OCI-LY7 (cell line): ENCODE results near the gene MROH2A. TPM values are rescaled to one million over a fixed set of nuclear protein-coding genes. Genes with fewer than 3 reads are reported as not detected.

ENCODE experiments used
- BruUV-seq: library from RNA; stranded (reverse); fragments of 400-500 nt; replicated peaks from 2 replicates; lab custom pipeline; 2021; lab: Mats Ljungman, UMichigan
- CTCF ChIA-PET: fragments of 300-600 bp; sonication (Branson Sonifier 250); formaldehyde crosslinking; loops from one replicate; lab custom pipeline; 2022; ENCODE audit warnings: antibody characterized with exemption; ENCODE audit not compliant: unreplicated experiment; lab: Charles Lee
- POLR2A ChIA-PET: fragments of 300-600 bp; sonication (Branson Sonifier 250); formaldehyde crosslinking; loops from one replicate; lab custom pipeline; 2022; ENCODE audit warnings: antibody characterized with exemption; lab: Charles Lee
- DNase-seq: peaks from one replicate; pipeline ENCODE4 v3.0.0-alpha.2; 2015; ENCODE audit warnings: low spot score
- H2AFZ ChIP-seq: fragments of 200-600 bp; sonication (generic), shearing (Covaris generic); 2 replicates; pipeline ENCODE4 v1.6.1; 2014; ENCODE audit warnings: mild to moderate bottlenecking, antibody characterized with exemption, low read length, moderate library complexity
- H3K27ac ChIP-seq: fragments of 200-600 bp; sonication (generic); 2 replicates; pipeline ENCODE4 v1.5.1; 2014; ENCODE audit warnings: mixed run types, low read depth, mild to moderate bottlenecking, moderate library complexity, low read length, inconsistent platforms; ENCODE audit not compliant: poor library complexity, severe bottlenecking
- H3K36me3 ChIP-seq: fragments of 200-600 bp; sonication (generic); 2 replicates; pipeline ENCODE4 v1.6.1; 2014; ENCODE audit warnings: mild to moderate bottlenecking, antibody characterized with exemption, low read length, moderate library complexity, mixed read lengths; ENCODE audit not compliant: insufficient read depth
- H3K4me1 ChIP-seq: fragments of 200-600 bp; sonication (generic); 2 replicates; pipeline ENCODE4 v1.5.1; 2014; ENCODE audit warnings: mild to moderate bottlenecking, low read length; ENCODE audit not compliant: insufficient read depth, poor library complexity, severe bottlenecking
- H3K4me2 ChIP-seq: fragments of 200-600 bp; sonication (generic); 2 replicates; pipeline ENCODE4 v1.6.1; 2014; ENCODE audit warnings: mild to moderate bottlenecking, low read length
- H3K4me3 ChIP-seq: fragments of 200-600 bp; sonication (generic); 2 replicates; pipeline ENCODE4 v1.5.1; 2014; ENCODE audit warnings: mild to moderate bottlenecking, low read depth, low read length; ENCODE audit not compliant: poor library complexity, severe bottlenecking
- H3K79me2 ChIP-seq: fragments of 200-600 bp; sonication (generic); 2 replicates; pipeline ENCODE4 v1.6.1; 2016; ENCODE audit warnings: low read depth, mild to moderate bottlenecking, low read length, moderate library complexity, mixed read lengths; ENCODE audit not compliant: insufficient read depth
- H3K9me2 ChIP-seq: fragments of 200-600 bp; sonication (generic); 2 replicates; pipeline ENCODE4 v1.6.1; 2016; ENCODE audit warnings: mild to moderate bottlenecking, low read length, mixed read lengths; ENCODE audit not compliant: insufficient read depth
- H3K9me3 ChIP-seq: fragments of 200-600 bp; sonication (generic); 2 replicates; pipeline ENCODE4 v1.6.1; 2014; ENCODE audit warnings: mild to moderate bottlenecking, mixed run types, low read length, mixed read lengths
- H4K20me1 ChIP-seq: fragments of 200-600 bp; sonication (generic); 2 replicates; pipeline ENCODE4 v1.6.1; 2014; ENCODE audit warnings: mild to moderate bottlenecking, antibody characterized with exemption, low read length, moderate library complexity, mixed read lengths; ENCODE audit not compliant: insufficient read depth
- CTCF ChIP-seq: fragments of 200-600 bp; sonication (generic); conservative IDR thresholded peaks from 2 replicates; pipeline ENCODE4 v1.5.1; 2014; ENCODE audit warnings: mild to moderate bottlenecking, antibody characterized with exemption, low read length, moderate library complexity, mixed read lengths
- EZH2phosphoT487 ChIP-seq: fragments of 200-600 bp; sonication (generic); IDR thresholded peaks from 2 replicates; pipeline ENCODE4 v1.6.1; 2018; ENCODE audit warnings: low read depth, borderline replicate concordance, mild to moderate bottlenecking, mixed run types, antibody characterized with exemption, low read length, moderate library complexity, mixed read lengths
- intact Hi-C: fragments of 100-400 bp; cut with micrococcal nuclease; formaldehyde crosslinking; loops from one replicate; pipeline ENCODE4 v1.10.0; 2022; ENCODE audit not compliant: unreplicated experiment
- total RNA-seq, 2 experiments: library from RNA; depleted of rRNA in 1 of 2; stranded (reverse); fragments of >200 nt in 1 of 2; shearing (Covaris generic) in 1 of 2; gene quantifications; 2 replicates each; pipeline ENCODE4 v1.2.3, GENCODE V29; 2014 to 2022

MROH2A gene
- total RNA-seq, 2 experiments from 2014 or later, result not detected

- H3K36me3 ChIP-seq, result peaks cover 100% of the 10 kb centered on the region
- H3K4me1 ChIP-seq, result peaks cover 2% of the 10 kb centered on the region
- H3K9me2 ChIP-seq, result no peaks in the 10 kb centered on the region
- POLR2A ChIA-PET, result interaction anchor here (0.8 kb wide), 1 partner anchor 15 kb away, joined by 3 read pairs; no protein-coding TSS in a partner anchor
- no peaks in the 10 kb centered on the region for H3K9me3 ChIP-seq
- H3K27ac ChIP-seq, result no peak overlapping the region
- H3K4me2 ChIP-seq, result no peak overlapping the region
- intact Hi-C loops, result no loop called here
- DNase-seq, result no peak
- CTCF ChIA-PET, result no interaction called here
- BruUV-seq, result no TSS peak
- peaks cover 52% of the 10 kb centered on the region for H3K79me2 ChIP-seq
- no peak for TF ChIP-seq CTCF
- TF ChIP-seq EZH2phosphoT487, result no peak
- H2AFZ ChIP-seq, result no peak overlapping the region
- H4K20me1 ChIP-seq, result peaks cover 15% of the 10 kb centered on the region
- H3K4me3 ChIP-seq, result no peak overlapping the region
These were observed 68.5 kb downstream of the MROH2A start for GRCh38 chr2:233846387-233847247.

GRCh38 chr2:233847248-233847898 is 69.2 kb downstream of the MROH2A start:
- peaks cover 22% of the 10 kb centered on the region for H4K20me1 ChIP-seq
- CTCF ChIA-PET, result no interaction called here
- H3K4me3 ChIP-seq, result no peak overlapping the region
- no TSS peak for BruUV-seq
- DNase-seq, result no peak
- no peak overlapping the region for H3K27ac ChIP-seq
- H2AFZ ChIP-seq, result no peak overlapping the region
- TF ChIP-seq EZH2phosphoT487, result no peak
- no peak for TF ChIP-seq CTCF
- H3K9me2 ChIP-seq, result no peaks in the 10 kb centered on the region
- peaks cover 9% of the 10 kb centered on the region for H3K4me1 ChIP-seq
- peaks cover 100% of the 10 kb centered on the region for H3K36me3 ChIP-seq
- H3K4me2 ChIP-seq, result no peak overlapping the region
- intact Hi-C loops, result no loop called here
- POLR2A ChIA-PET, result no interaction called here
- H3K79me2 ChIP-seq, result peaks cover 52% of the 10 kb centered on the region
- no peaks in the 10 kb centered on the region for H3K9me3 ChIP-seq
